HepG2 (cell line): ENCODE results near the gene SLC17A8. TPM values are rescaled to one million over a fixed set of nuclear protein-coding genes. Genes with fewer than 3 reads are reported as not detected.

Source experiments
- ATAC-seq: fragments of 200-7000 bp; cut with Tn5 transposase; 3 replicates; pipeline ENCODE4 v1.9.1; 2020; ENCODE audit warnings: mild to moderate bottlenecking, moderate library complexity
- BruUV-seq: library from RNA; stranded (reverse); fragments of 400-500 nt; replicated peaks from 2 replicates; lab custom pipeline; 2021; lab: Mats Ljungman, UMichigan
- CTCF ChIA-PET: fragments of 300-600 bp; formaldehyde crosslinking; extraction: SDS; loops from one replicate; lab custom pipeline; 2021; ENCODE audit warnings: low total read pairs, inconsistent platforms, low intra/inter-chr PET ratio; lab: Yijun Ruan, JAX
- POLR2A ChIA-PET: fragments of 350-600 bp; sonication (Branson Sonifier 250); formaldehyde crosslinking; loops from one replicate; lab custom pipeline; 2020; ENCODE audit warnings: antibody characterized with exemption, inconsistent platforms; lab: Yijun Ruan, JAX
- DNase-seq: peaks from one replicate; pipeline ENCODE4 v3.0.0-alpha.2; 2015; ENCODE audit warnings: low spot score
- FAIRE-seq: peaks from 3 replicates; lab custom pipeline; 2011; peaks lifted over from hg19 to GRCh38; lab: Jason Lieb, UNC
- H2AFZ ChIP-seq: one replicate; pipeline ENCODE4 v1.6.1; 2011; ENCODE audit warnings: low read length, inconsistent platforms
- H3K27ac ChIP-seq: fragments of 300-600 bp; 3 replicates; pipeline ENCODE4 v1.8.0; 2011; ENCODE audit warnings: mixed run types, mild to moderate bottlenecking, mixed read lengths, low read length, inconsistent platforms; ENCODE audit not compliant: insufficient read depth; ENCODE audit errors: extremely low read length
- H3K27me3 ChIP-seq, 2 experiments: fragments of 200-600 bp in 1 of 2; 2 replicates in 1 of 2; 3 replicates in 1 of 2; pipeline versions ENCODE4 v1.6.0 to v1.8.0; 2011; ENCODE audit warnings: low read length in 2 of 2, mild to moderate bottlenecking in 2 of 2, moderate library complexity in 2 of 2, inconsistent platforms in 1 of 2; ENCODE audit not compliant: insufficient read depth in 2 of 2, control insufficient read depth in 1 of 2
- H3K36me3 ChIP-seq, 2 experiments: fragments of 200-600 bp in 1 of 2; replicated peaks in 1 of 2; 2 replicates in 1 of 2; 3 replicates in 1 of 2; pipeline versions ENCODE4 v1.5.1 to v1.8.0; 2011; ENCODE audit warnings: low read length in 2 of 2, inconsistent platforms in 1 of 2; ENCODE audit not compliant: insufficient read depth in 2 of 2, control insufficient read depth in 1 of 2
- H3K4me1 ChIP-seq: 2 replicates; pipeline ENCODE4 v1.5.1; 2012; ENCODE audit warnings: low read length, inconsistent platforms; ENCODE audit not compliant: insufficient read depth
- H3K4me2 ChIP-seq: 2 replicates; pipeline ENCODE4 v1.6.0; 2011; ENCODE audit warnings: low read depth, low read length, inconsistent platforms
- H3K4me3 ChIP-seq, 3 experiments: fragments of 200-600 bp in 1 of 3; sonication (generic), shearing (Covaris generic) in 1 of 3; replicated peaks in 1 of 3; 2 replicates each; pipeline ENCODE4 v1.5.1; 2011 to 2016; ENCODE audit warnings: low read length in 3 of 3, inconsistent platforms in 2 of 3, low read depth in 2 of 3, mild to moderate bottlenecking in 2 of 3, control low read depth in 1 of 3, mixed read lengths in 1 of 3; ENCODE audit not compliant: insufficient read depth in 1 of 3
- H3K79me2 ChIP-seq: one replicate; pipeline ENCODE4 v1.6.1; 2011; ENCODE audit warnings: low read length, inconsistent platforms; ENCODE audit not compliant: insufficient read depth
- H3K9ac ChIP-seq: 2 replicates; pipeline ENCODE4 v1.6.0; 2011; ENCODE audit warnings: mild to moderate bottlenecking, low read depth, low read length, inconsistent platforms; ENCODE audit not compliant: insufficient read depth
- H3K9me3 ChIP-seq: 2 replicates; pipeline ENCODE4 v1.5.1; 2012; ENCODE audit warnings: mild to moderate bottlenecking, low read length
- H4K20me1 ChIP-seq: 2 replicates; pipeline ENCODE4 v1.6.0; 2011; ENCODE audit warnings: inconsistent platforms, mild to moderate bottlenecking, low read length, moderate library complexity; ENCODE audit not compliant: insufficient read depth
- ATF7 ChIP-seq, 2 experiments: fragments of 450-650 bp in 1 of 2; sonication (generic) in 1 of 2; formaldehyde crosslinking in 1 of 2; IDR thresholded peaks; 2 replicates each; pipeline versions ENCODE4 v1.4.0 to v1.6.1; 2016 to 2020; ENCODE audit warnings: antibody characterized with exemption in 1 of 2, mild to moderate bottlenecking in 1 of 2, missing genetic modification reagents in 1 of 2
- CENPT ChIP-seq: sonication (generic); formaldehyde crosslinking; IDR thresholded peaks from 2 replicates; pipeline ENCODE4 v1.8.0; 2022; ENCODE audit warnings: low read depth, mild to moderate bottlenecking, moderate library complexity, missing genetic modification reagents
- JUN ChIP-seq: sonication (generic); formaldehyde crosslinking; IDR thresholded peaks from 2 replicates; pipeline ENCODE4 v1.4.0; 2020; ENCODE audit warnings: mild to moderate bottlenecking, missing genetic modification reagents
- MTERF4 ChIP-seq: sonication (generic); formaldehyde crosslinking; IDR thresholded peaks from 2 replicates; pipeline ENCODE4 v1.8.0; 2023; ENCODE audit warnings: mild to moderate bottlenecking, missing genetic modification reagents
- PHB2 ChIP-seq: fragments of 450-650 bp; IDR thresholded peaks from 2 replicates; pipeline ENCODE4 v1.6.1; 2018; ENCODE audit not compliant: partially characterized antibody
- PRPF4 ChIP-seq: fragments of 200-400 bp; formaldehyde crosslinking; IDR thresholded peaks from 2 replicates; pipeline ENCODE4 v1.6.1; 2016; ENCODE audit warnings: low read length, low read depth; ENCODE audit not compliant: poor library complexity, severe bottlenecking
- ZEB1 ChIP-seq: IDR thresholded peaks from 2 replicates; pipeline ENCODE4 v1.6.1; 2012; ENCODE audit warnings: mild to moderate bottlenecking, low read depth, inconsistent platforms; ENCODE audit not compliant: insufficient replicate concordance
- in situ Hi-C: cut with HindIII; loops from 2 replicates; pipeline ENCODE4 v1.10.0; 2017; ENCODE audit warnings: low pct_unique_long_range_greater_than_20kb; ENCODE audit not compliant: extremely low pct_ligation_motif_present
- intact Hi-C: fragments of 100-400 bp; cut with micrococcal nuclease; formaldehyde crosslinking; loops from one replicate; pipeline ENCODE4 v1.10.0; 2022; ENCODE audit not compliant: unreplicated experiment
- polyA plus RNA-seq, 8 experiments: library from polyadenylated mRNA; depleted of rRNA in 3 of 8; stranded (reverse) in 7 of 8; unstranded in 1 of 8; fragments of >200 nt; fragmentation: Illumina TruSeq in 4 of 8; extraction: Trizol in 4 of 8; gene quantifications; 2 replicates each; pipeline versions ENCODE4 v1.2.1 to v1.2.3, GENCODE V29; 2011 to 2016; ENCODE audit warnings: low read depth in 4 of 8, missing spikeins in 1 of 8, mixed read lengths in 1 of 8; ENCODE audit not compliant: insufficient read depth in 1 of 8
- total RNA-seq, 5 experiments: library from RNA; depleted of rRNA; stranded (reverse); fragments of >200 nt; fragmentation: Illumina TruSeq; extraction: Trizol; gene quantifications; 2 replicates each; pipeline ENCODE4 v1.2.3, GENCODE V29; 2016; ENCODE audit warnings: low read depth in 1 of 5

Gene SLC17A8
- total and polyA plus RNA-seq, 2 of the 13 experiments (the other 11 are each of a cell fraction or from before 2014, with no cell fraction given): 0.07 to 0.15 TPM

- TF ChIP-seq CENPT (CRISPR knock-in tag): no peak
- no peak for TF ChIP-seq ZEB1
- no peak for TF ChIP-seq MTERF4 (CRISPR knock-in tag)
- TF ChIP-seq PRPF4: no peak
- TF ChIP-seq JUN (CRISPR knock-in tag): no peak
- no peak for TF ChIP-seq ATF7 (IDR thresholded peaks at IDR 0.05)
- no peak for TF ChIP-seq ATF7 (CRISPR knock-in tag; IDR thresholded peaks at IDR 0.05)
- TF ChIP-seq PHB2: no peak
- no peaks in the 10 kb centered on the region for H4K20me1 ChIP-seq
- no peak for FAIRE-seq
- no peak for DNase-seq
- no TSS peak for BruUV-seq
- intact Hi-C loops: no loop called here
- ChIA-PET CTCF (no interaction called here), POLR2A (no interaction called here)
- in situ Hi-C loops: no loop called here
- no peak overlapping the region for H3K4me3 ChIP-seq
- no peak overlapping the region for H3K27ac ChIP-seq
- no peak for ATAC-seq
- H3K36me3 ChIP-seq: no peaks in the 10 kb centered on the region
- H3K9me3 ChIP-seq: no peaks in the 10 kb centered on the region
- H3K27me3 ChIP-seq: no peaks in the 10 kb centered on the region
- no peaks in the 10 kb centered on the region for H3K79me2 ChIP-seq
- H3K9ac ChIP-seq: no peak overlapping the region
- no peak overlapping the region for H3K4me2 ChIP-seq
- H3K4me1 ChIP-seq: peaks cover 68% of the 10 kb centered on the region
- H2AFZ ChIP-seq: no peak overlapping the region
Measured at GRCh38 chr12:100468126-100468525, 111.3 kb downstream of the SLC17A8 start.

Other genes with a start within 250 kb of the SLC17A8 start
- 24.4 and 35.3 TPM in 2 replicates for gene BLTP3B, start 214.2 kb upstream of the SLC17A8 start, total RNA-seq (2016; rRNA removed; fragmentation: Illumina TruSeq; extraction: Trizol)
- 10.8 and 15.6 TPM in 2 replicates for gene BLTP3B, start 214.2 kb upstream of the SLC17A8 start, polyA plus RNA-seq (2011; rRNA removed)
- gene ACTR6, start 156.3 kb upstream of the SLC17A8 start, total RNA-seq (2016; rRNA removed; fragmentation: Illumina TruSeq; extraction: Trizol): 22.4 and 37.8 TPM in 2 replicates
- 7.6 and 12.9 TPM in 2 replicates for gene ACTR6, start 156.3 kb upstream of the SLC17A8 start, polyA plus RNA-seq (2011; rRNA removed)
- gene DEPDC4, start 90.0 kb upstream of the SLC17A8 start, total RNA-seq (2016; rRNA removed; fragmentation: Illumina TruSeq; extraction: Trizol): 5.7 and 6.6 TPM in 2 replicates
- 1.5 and 2.2 TPM in 2 replicates for gene DEPDC4, start 90.0 kb upstream of the SLC17A8 start, polyA plus RNA-seq (2011; rRNA removed)
- gene SCYL2, start 89.9 kb upstream of the SLC17A8 start, total RNA-seq (2016; rRNA removed; fragmentation: Illumina TruSeq; extraction: Trizol): 28.8 and 41.9 TPM in 2 replicates
- gene SCYL2, start 89.9 kb upstream of the SLC17A8 start, polyA plus RNA-seq (2011; rRNA removed): 9.3 and 11.4 TPM in 2 replicates
- 114 and 147 TPM in 2 replicates for gene NR1H4, start 116.8 kb downstream of the SLC17A8 start, total RNA-seq (2016; rRNA removed; fragmentation: Illumina TruSeq; extraction: Trizol)
- 23.3 and 27.3 TPM in 2 replicates for gene NR1H4, start 116.8 kb downstream of the SLC17A8 start, polyA plus RNA-seq (2011; rRNA removed)
- gene GAS2L3, start 216.6 kb downstream of the SLC17A8 start, total RNA-seq (2016; rRNA removed; fragmentation: Illumina TruSeq; extraction: Trizol): 20.8 and 21.3 TPM in 2 replicates
- 3.3 and 7.0 TPM in 2 replicates for gene GAS2L3, start 216.6 kb downstream of the SLC17A8 start, polyA plus RNA-seq (2011; rRNA removed)